PC-9 (cell line): ENCODE measurements around the gene ABAT. TPM values are rescaled to one million over a fixed set of nuclear protein-coding genes. Genes with fewer than 3 reads are reported as not detected.
A peak's percentile ranks its signal among the peaks of the same experiment; 100 is the strongest.

Experiments
- Bru-seq: library from RNA; stranded (reverse); fragments of 400-500 nt; gene quantifications from one replicate; lab custom pipeline; 2021; lab: Mats Ljungman, UMichigan
- BruChase-seq, 2 experiments: library from RNA; stranded (reverse); fragments of 400-500 nt; gene quantifications; one replicate each; lab custom pipeline; 2021; lab: Mats Ljungman, UMichigan
- BruUV-seq: library from RNA; stranded (reverse); fragments of 400-500 nt; replicated peaks from 2 replicates; lab custom pipeline; 2021; lab: Mats Ljungman, UMichigan
- CTCF ChIA-PET: fragments of 300-600 bp; sonication (Branson Sonifier 250); formaldehyde crosslinking; loops from one replicate; lab custom pipeline; 2022; ENCODE audit warnings: antibody characterized with exemption; lab: Charles Lee
- POLR2A ChIA-PET: fragments of 300-600 bp; sonication (Branson Sonifier 250); formaldehyde crosslinking; loops from one replicate; lab custom pipeline; 2022; ENCODE audit warnings: antibody characterized with exemption; ENCODE audit not compliant: unreplicated experiment; lab: Charles Lee
- DNase-seq, 2 experiments: peaks; one replicate each; pipeline versions ENCODE4 v3.0.0 to v3.0.0-alpha.2; 2015 to 2022; ENCODE audit warnings: mixed read lengths in 1 of 2
- H2AFZ ChIP-seq: fragments of 200-600 bp; sonication (generic); 2 replicates; pipeline ENCODE4 v1.8.1; 2017; ENCODE audit warnings: antibody characterized with exemption
- H3F3A ChIP-seq: fragments of 200-600 bp; sonication (generic); 2 replicates; pipeline ENCODE4 v1.8.1; 2017; ENCODE audit warnings: antibody characterized with exemption, mild to moderate bottlenecking, low read depth; ENCODE audit not compliant: insufficient read depth
- H3K27ac ChIP-seq: fragments of 200-600 bp; sonication (generic); 2 replicates; pipeline ENCODE4 v1.6.1; 2016; ENCODE audit warnings: mixed run types
- H3K27me3 ChIP-seq: fragments of 200-600 bp; sonication (generic); 2 replicates; pipeline ENCODE4 v1.6.1; 2016; ENCODE audit warnings: low read depth, mixed run types; ENCODE audit not compliant: insufficient read depth
- H3K36me3 ChIP-seq: fragments of 200-600 bp; sonication (generic); 2 replicates; pipeline ENCODE4 v1.6.1; 2016; ENCODE audit warnings: low read depth, mixed run types
- H3K4me1 ChIP-seq: fragments of 200-600 bp; sonication (generic); replicated peaks from 2 replicates; pipeline ENCODE4 v1.6.1; 2016; ENCODE audit warnings: mixed run types; ENCODE audit not compliant: insufficient read depth
- H3K4me2 ChIP-seq: fragments of 200-600 bp; sonication (generic); 2 replicates; pipeline ENCODE4 v1.6.1; 2017; ENCODE audit warnings: mixed run types
- H3K4me3 ChIP-seq: fragments of 200-600 bp; sonication (generic); 2 replicates; pipeline ENCODE4 v1.6.1; 2016; ENCODE audit warnings: mixed run types
- H3K79me2 ChIP-seq: fragments of 200-600 bp; sonication (generic); 2 replicates; pipeline ENCODE4 v1.6.1; 2017; ENCODE audit warnings: low read depth, mixed run types
- H3K9me2 ChIP-seq: fragments of 200-600 bp; sonication (generic); 2 replicates; pipeline ENCODE4 v1.8.1; 2017; ENCODE audit warnings: mild to moderate bottlenecking; ENCODE audit not compliant: insufficient read depth
- H3K9me3 ChIP-seq: fragments of 200-600 bp; sonication (generic); 2 replicates; pipeline ENCODE4 v1.8.1; 2016; ENCODE audit warnings: low read depth; ENCODE audit not compliant: insufficient read depth
- H4K20me1 ChIP-seq: fragments of 200-600 bp; sonication (generic); 2 replicates; pipeline ENCODE4 v1.8.1; 2017; ENCODE audit not compliant: insufficient read depth
- CTCF ChIP-seq: fragments of 200-600 bp; sonication (generic); conservative IDR thresholded peaks from 2 replicates; pipeline ENCODE4 v1.6.1; 2017; ENCODE audit warnings: mixed run types, antibody characterized with exemption, mild to moderate bottlenecking, moderate library complexity
- EZH2 ChIP-seq: fragments of 200-600 bp; sonication (generic); IDR thresholded peaks from 2 replicates; pipeline ENCODE4 v1.8.0; 2017; ENCODE audit warnings: antibody characterized with exemption, low read depth
- intact Hi-C: fragments of 100-400 bp; cut with micrococcal nuclease; formaldehyde crosslinking; loops from one replicate; pipeline ENCODE4 v1.10.0; 2022; ENCODE audit not compliant: unreplicated experiment
- long read RNA-seq: library from polyadenylated mRNA; stranded (forward); transcript quantifications from one replicate; pipeline ENCODE4 v2.0.0, GENCODE V29; 2022
- total RNA-seq: library from RNA; stranded (reverse); gene quantifications from 2 replicates; pipeline ENCODE4 v1.2.3, GENCODE V29; 2021

The ABAT gene
- total RNA-seq: 8.6 and 12.9 TPM in 2 replicates
- Bru-seq, nascent RNA: percentile 50 among the genes with signal in this experiment
- percentile 50 among the genes with signal in this experiment for BruChase-seq, experiment 1, labeled RNA remaining after a 2-hour chase
- BruChase-seq, experiment 2, labeled RNA remaining after a 6-hour chase: percentile 55 among the genes with signal in this experiment
- long read RNA-seq, full-length matches to known transcripts: 2 of 3 reads
- long read RNA-seq, partial matches to known transcripts: 0 of 3 reads
- long read RNA-seq, other reads (novel, unspliced or antisense): 1 of 3 reads

- H3K27ac ChIP-seq: no peak within 1 kb of the TSS
- ChIA-PET CTCF (interaction anchor here (0.5 to 1.1 kb wide), 3 partner anchors 117 to 358 kb away, joined by 4 to 5 read pairs (median 4); no protein-coding TSS in a partner anchor), POLR2A (no interaction called here)
- TF ChIP-seq EZH2 (no peak), CTCF (no peak)
- H3K4me1 ChIP-seq: peaks cover 47% of the 10 kb centered on the region
- peak within 1 kb of the TSS; percentile 68 for H3K4me3 ChIP-seq
- BruUV-seq: TSS peak; percentile 35
- H3K9me3 ChIP-seq: no peaks in the 10 kb centered on the region
- H3K4me2 ChIP-seq: peak within 1 kb of the TSS; percentile 86
- no peaks in the 10 kb centered on the region for H3K36me3 ChIP-seq
- no peaks in the 10 kb centered on the region for H3K79me2 ChIP-seq
- no peaks in the 10 kb centered on the region for H3K9me2 ChIP-seq
- peak; percentile 74 to 94 for DNase-seq
- peak within 1 kb of the TSS; percentile 76 for H2AFZ ChIP-seq
- no peaks in the 10 kb centered on the region for H4K20me1 ChIP-seq
- intact Hi-C loops: loop anchor here (5.0 kb wide), 1 partner anchor 208 kb away; the partner anchor contains the start of gene LITAFD
- no peaks in the 10 kb centered on the region for H3K27me3 ChIP-seq
- H3F3A ChIP-seq: peaks cover 27% of the 10 kb centered on the region
These were observed at the start of gene ABAT for GRCh38 chr16:8674413-8675022. ABAT (plus strand) TSS chr16:8674617; CDS start chr16:8735740, 61,123 bp downstream.

- CTCF ChIA-PET: no interaction called here
These were observed 48.8 kb upstream of the ABAT start for GRCh38 chr16:8625491-8626087.

More at GRCh38 chr16:8625491-8626087, 48.8 kb upstream of the ABAT start:
- Histone ChIP-seq H3K27me3 (no peaks in the 10 kb centered on the region), H3K36me3 (peaks cover 9% of the 10 kb centered on the region; the same call in 1 of the 2 replicates), H2AFZ (no peak overlapping the region), H3K4me1 (peaks cover 15% of the 10 kb centered on the region), H3K4me2 (no peak overlapping the region), H3K9me3 (no peaks in the 10 kb centered on the region), H3K79me2 (peaks cover 34% of the 10 kb centered on the region), H3K4me3 (no peak overlapping the region), H4K20me1 (peaks cover 3% of the 10 kb centered on the region; the same call in 1 of the 2 replicates), H3K9me2 (no peaks in the 10 kb centered on the region), H3F3A (no peaks in the 10 kb centered on the region), H3K27ac (no peak overlapping the region)
- intact Hi-C loops: no loop called here
- POLR2A ChIA-PET: no interaction called here
- BruUV-seq: no TSS peak
- DNase-seq: no peak
- no peak for TF ChIP-seq CTCF
- no peak for TF ChIP-seq EZH2
